ENCODE results near the gene HHAT. TPM values are rescaled to one million over a fixed set of nuclear protein-coding genes. Genes with fewer than 3 reads are reported as not detected.

The HHAT gene
- total and polyA plus RNA-seq, 3 donors from 2014 or later, result 8.5 to 24.3 (median 23.8) TPM

GRCh38 chr1:210407207-210407886 is 78.6 kb downstream of the HHAT start:
- TF ChIP-seq POLR2A (IDR thresholded peaks at IDR 0.05) (no peak), CTCF (IDR thresholded peaks at IDR 0.05) (peak; percentile 83 to 98 (median 90))
- Histone ChIP-seq H3K36me3 (ENCODE audit: low read depth, missing control alignments) (no peaks in the 10 kb centered on the region), H3K27me3 (no peaks in the 10 kb centered on the region), H3K9me3 (no peaks in the 10 kb centered on the region), H3K4me1 (no peaks in the 10 kb centered on the region), H3K4me3 (no peak overlapping the region), H3K27ac (no peak overlapping the region)
- 33 to 38% methylated on average over 9 of the region's 9 CpGs for WGBS, 2 donors
- intact Hi-C loops (cut with DNase I; ENCODE audit: low total_unique reads), result no loop called here
- DNase-seq, result peak; percentile 87

DNA sequence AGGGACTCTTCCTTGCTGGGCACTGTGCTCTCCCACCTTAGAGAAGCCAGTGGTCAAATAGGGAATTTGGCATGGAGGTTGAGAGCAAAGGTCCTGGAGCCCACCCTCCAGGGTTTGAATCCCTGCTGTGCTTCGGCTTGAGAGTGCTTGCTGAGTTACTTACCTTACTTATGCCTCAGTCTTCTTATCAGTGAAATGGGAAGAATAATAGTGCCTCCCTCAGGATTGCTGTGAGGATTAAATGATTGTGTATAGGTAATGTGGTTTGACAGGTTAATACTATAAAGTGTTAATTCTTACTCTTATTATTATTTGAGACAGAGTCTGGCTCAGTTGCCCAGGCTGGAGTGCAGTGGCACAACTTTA is 79.2 kb downstream of the HHAT start:
- Histone ChIP-seq H3K27me3 (no peaks in the 10 kb centered on the region), H3K4me1 (no peaks in the 10 kb centered on the region), H3K27ac (no peak overlapping the region), H3K9me3 (no peaks in the 10 kb centered on the region), H3K36me3 (ENCODE audit: low read depth, missing control alignments) (no peaks in the 10 kb centered on the region), H3K4me3 (no peak overlapping the region)
- WGBS, 2 donors, result 83 to 100% methylated on average over 1 of the region's 1 CpG
- intact Hi-C loops (cut with DNase I; ENCODE audit: low total_unique reads), result no loop called here
- no peak for DNase-seq
- TF ChIP-seq POLR2A (IDR thresholded peaks at IDR 0.05), result no peak
- no peak for TF ChIP-seq CTCF (IDR thresholded peaks at IDR 0.05)

GRCh38 chr1:210412240-210412639 is 83.5 kb downstream of the HHAT start:
- Histone ChIP-seq H3K27ac (no peak overlapping the region), H3K27me3 (no peaks in the 10 kb centered on the region), H3K4me3 (no peak overlapping the region), H3K36me3 (ENCODE audit: low read depth, missing control alignments) (no peaks in the 10 kb centered on the region), H3K9me3 (no peaks in the 10 kb centered on the region), H3K4me1 (no peaks in the 10 kb centered on the region)
- TF ChIP-seq POLR2A (IDR thresholded peaks at IDR 0.05) (no peak), CTCF (IDR thresholded peaks at IDR 0.05) (no peak)
- 100% methylated on average over 1 of the region's 1 CpG for WGBS, 2 donors
- intact Hi-C loops (cut with DNase I; ENCODE audit: low total_unique reads), result no loop called here
- DNase-seq, result no peak

GRCh38 chr1:210413951-210414350 is 85.2 kb downstream of the HHAT start:
- no peaks in the 10 kb centered on the region for H3K27me3 ChIP-seq
- H3K9me3 ChIP-seq, result no peaks in the 10 kb centered on the region
- H3K36me3 ChIP-seq (ENCODE audit: low read depth, missing control alignments), result no peaks in the 10 kb centered on the region
- peaks cover 1% of the 10 kb centered on the region for H3K4me1 ChIP-seq
- no peak overlapping the region for H3K27ac ChIP-seq
- intact Hi-C loops (cut with DNase I; ENCODE audit: low total_unique reads), result no loop called here
- H3K4me3 ChIP-seq, result no peak overlapping the region
- no peak for DNase-seq
- 95% methylated on average over 4 of the region's 4 CpGs for WGBS, 2 donors
- no peak for TF ChIP-seq CTCF (IDR thresholded peaks at IDR 0.05)
- no peak for TF ChIP-seq POLR2A (IDR thresholded peaks at IDR 0.05)

DNA sequence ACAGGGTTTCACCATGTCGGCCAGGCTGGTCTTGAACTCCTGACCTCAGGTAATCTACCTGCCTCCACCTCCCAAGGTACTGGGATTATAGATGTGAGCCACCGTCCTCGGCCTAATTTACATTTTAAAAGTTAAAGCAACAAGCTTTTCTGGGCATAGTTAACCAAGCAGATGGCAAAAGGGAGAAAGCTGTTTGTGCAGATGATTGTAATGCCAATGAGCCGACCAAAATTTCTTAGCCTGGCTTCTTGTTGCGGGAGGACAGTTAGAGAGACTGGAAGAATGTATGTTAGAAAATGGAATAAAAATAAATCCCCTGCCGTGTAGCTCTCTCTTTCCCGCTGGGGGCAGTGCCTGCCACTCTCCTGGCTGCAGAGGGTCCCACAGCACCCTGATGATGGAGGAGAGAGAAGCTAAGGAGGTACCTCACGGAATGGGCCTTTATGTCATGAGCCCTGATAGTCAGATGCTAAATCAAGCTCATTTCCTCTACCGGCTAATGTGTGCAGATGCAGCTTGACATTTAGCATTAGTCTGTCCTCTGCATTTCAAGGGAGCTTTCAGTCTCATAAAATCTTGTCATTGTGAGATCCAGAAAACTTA is 87.2 kb downstream of the HHAT start:
- no peaks in the 10 kb centered on the region for H3K9me3 ChIP-seq
- H3K27ac ChIP-seq, result no peak overlapping the region
- no peaks in the 10 kb centered on the region for H3K27me3 ChIP-seq
- 86 to 90% methylated on average over 9 of the region's 9 CpGs for WGBS, 2 donors
- no peak overlapping the region for H3K4me3 ChIP-seq
- peaks cover 6% of the 10 kb centered on the region for H3K4me1 ChIP-seq
- TF ChIP-seq POLR2A (IDR thresholded peaks at IDR 0.05) (no peak), CTCF (IDR thresholded peaks at IDR 0.05) (no peak)
- H3K36me3 ChIP-seq (ENCODE audit: low read depth, missing control alignments), result no peaks in the 10 kb centered on the region
- intact Hi-C loops (cut with DNase I; ENCODE audit: low total_unique reads), result no loop called here
- DNase-seq, result no peak

Data from testis (tissue), 3 donors.